Measurements from ENCODE around the gene HCFC1R1. TPM values are rescaled to one million over a fixed set of nuclear protein-coding genes. Genes with fewer than 3 reads are reported as not detected.

HCFC1R1 gene
- polyA plus RNA-seq, 1 of the 3 experiments (the other 2 are of a cell fraction), result 54.9 TPM

DNA sequence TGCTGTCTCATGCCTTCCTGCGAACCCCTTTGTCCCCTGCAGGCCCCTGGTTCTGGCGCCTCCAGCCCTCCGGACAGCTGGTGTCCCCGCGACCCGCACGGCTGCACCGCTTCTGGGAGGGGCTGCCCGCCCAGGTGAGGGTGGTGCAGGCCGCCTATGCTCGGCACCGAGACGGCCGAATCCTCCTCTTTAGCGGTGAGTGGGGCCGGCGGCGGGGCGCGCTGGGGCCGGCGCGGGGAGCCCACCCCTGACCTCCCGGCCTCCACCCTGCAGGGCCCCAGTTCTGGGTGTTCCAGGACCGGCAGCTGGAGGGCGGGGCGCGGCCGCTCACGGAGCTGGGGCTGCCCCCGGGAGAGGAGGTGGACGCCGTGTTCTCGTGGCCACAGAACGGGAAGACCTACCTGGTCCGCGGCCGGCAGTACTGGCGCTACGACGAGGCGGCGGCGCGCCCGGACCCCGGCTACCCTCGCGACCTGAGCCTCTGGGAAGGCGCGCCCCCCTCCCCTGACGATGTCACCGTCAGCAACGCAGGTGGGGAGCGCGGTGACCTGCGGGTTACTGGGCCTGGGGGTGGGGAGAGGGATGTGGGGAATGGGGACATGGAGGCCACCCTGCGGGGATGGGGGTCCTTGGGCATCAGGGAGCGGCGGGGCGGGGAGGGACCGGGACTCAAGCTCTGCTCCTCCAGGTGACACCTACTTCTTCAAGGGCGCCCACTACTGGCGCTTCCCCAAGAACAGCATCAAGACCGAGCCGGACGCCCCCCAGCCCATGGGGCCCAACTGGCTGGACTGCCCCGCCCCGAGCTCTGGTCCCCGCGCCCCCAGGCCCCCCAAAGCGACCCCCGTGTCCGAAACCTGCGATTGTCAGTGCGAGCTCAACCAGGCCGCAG, 34.6 kb upstream of the HCFC1R1 start:
- H3K9me3 ChIP-seq, result no peaks in the 10 kb centered on the region
- no peaks in the 10 kb centered on the region for H4K20me1 ChIP-seq (ENCODE audit: insufficient read depth)
- ChIA-PET POLR2A (interaction anchor here (1.3 to 2.0 kb wide), 2 partner anchors 10 to 71 kb away, joined by 3 to 6 read pairs; no protein-coding TSS in a partner anchor), CTCF (interaction anchor here (0.6 to 4.1 kb wide), 44 partner anchors 9 to 130 kb away, joined by 3 to 63 read pairs (median 8); partner anchors contain the start of genes CLDN6, HCFC1R1, MMP25 and OR1F1)
- no peaks in the 10 kb centered on the region for H3K36me3 ChIP-seq (replicated peaks in 1 of 2; ENCODE audit: control insufficient read depth in 1 of 2, insufficient read depth in 2 of 2, low read length in 1 of 2)
- H3K9me2 ChIP-seq, result no peaks in the 10 kb centered on the region
- H3K27me3 ChIP-seq (ENCODE audit: insufficient read depth), result no peaks in the 10 kb centered on the region
- DNase-seq, result peak; percentile 57
- H2AFZ ChIP-seq (ENCODE audit: low read depth), result peak overlapping the region; percentile 85
- H3K9ac ChIP-seq, result peak overlapping the region; percentile 84
- no peaks in the 10 kb centered on the region for H3K79me2 ChIP-seq (ENCODE audit: insufficient read depth)
- H3K4me3 ChIP-seq (ENCODE audit: low read depth in 2 of 2, low read length in 1 of 2), result peak overlapping the region; percentile 70 to 87
- H3K4me1 ChIP-seq (ENCODE audit: control insufficient read depth in 1 of 2, insufficient read depth in 2 of 2, low read depth in 1 of 2, low read length in 1 of 2), result peaks cover 0 to 12% of the 10 kb centered on the region in 2 experiments; a peak in 1 of 4 replicates
- H3K27ac ChIP-seq (ENCODE audit: low read depth in 2 of 2, low read length in 1 of 2), result peak overlapping the region in 1 of 2 experiments; percentile 68; a peak in 1 of 4 replicates
- WGBS (ENCODE audit: low lambda C conversion rate), result 6% methylated on average over 27 of the region's 77 CpGs
- peak overlapping the region; percentile 99 for H3K4me2 ChIP-seq
- TF ChIP-seq, protein P1, sequence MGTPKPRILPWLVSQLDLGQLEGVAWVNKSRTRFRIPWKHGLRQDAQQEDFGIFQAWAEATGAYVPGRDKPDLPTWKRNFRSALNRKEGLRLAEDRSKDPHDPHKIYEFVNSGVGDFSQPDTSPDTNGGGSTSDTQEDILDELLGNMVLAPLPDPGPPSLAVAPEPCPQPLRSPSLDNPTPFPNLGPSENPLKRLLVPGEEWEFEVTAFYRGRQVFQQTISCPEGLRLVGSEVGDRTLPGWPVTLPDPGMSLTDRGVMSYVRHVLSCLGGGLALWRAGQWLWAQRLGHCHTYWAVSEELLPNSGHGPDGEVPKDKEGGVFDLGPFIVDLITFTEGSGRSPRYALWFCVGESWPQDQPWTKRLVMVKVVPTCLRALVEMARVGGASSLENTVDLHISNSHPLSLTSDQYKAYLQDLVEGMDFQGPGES (IDR thresholded peaks at IDR 0.05; ENCODE audit: low read depth, low read length), result no peak
- TF ChIP-seq TAF1 (IDR thresholded peaks at IDR 0.05; ENCODE audit: borderline replicate concordance, low read depth, low read length) (no peak), JUND (IDR thresholded peaks at IDR 0.05) (no peak), RCOR1 (IDR thresholded peaks at IDR 0.05; ENCODE audit: low read length) (no peak), MEF2A (IDR thresholded peaks at IDR 0.05; ENCODE audit: borderline replicate concordance, low read depth) (no peak), SMC3 (IDR thresholded peaks at IDR 0.05; ENCODE audit: low read depth, low read length) (no peak), FOXJ3 (CRISPR knock-in tag; IDR thresholded peaks at IDR 0.05) (no peak), EZH2phosphoT487 (IDR thresholded peaks at IDR 0.05; ENCODE audit: borderline replicate concordance, low read depth) (no peak), MXI1 (IDR thresholded peaks at IDR 0.05; ENCODE audit: low read depth, low read length) (no peak), RXRA (IDR thresholded peaks at IDR 0.05; ENCODE audit: borderline replicate concordance, low read depth) (no peak), SIN3A (IDR thresholded peaks at IDR 0.05; ENCODE audit: borderline replicate concordance, low read depth, low read length) (no peak), FOSL2 (IDR thresholded peaks at IDR 0.05; ENCODE audit: borderline replicate concordance, low read depth) (no peak), TCF12 (IDR thresholded peaks at IDR 0.05) (no peak)
- TF ChIP-seq, protein P2, sequence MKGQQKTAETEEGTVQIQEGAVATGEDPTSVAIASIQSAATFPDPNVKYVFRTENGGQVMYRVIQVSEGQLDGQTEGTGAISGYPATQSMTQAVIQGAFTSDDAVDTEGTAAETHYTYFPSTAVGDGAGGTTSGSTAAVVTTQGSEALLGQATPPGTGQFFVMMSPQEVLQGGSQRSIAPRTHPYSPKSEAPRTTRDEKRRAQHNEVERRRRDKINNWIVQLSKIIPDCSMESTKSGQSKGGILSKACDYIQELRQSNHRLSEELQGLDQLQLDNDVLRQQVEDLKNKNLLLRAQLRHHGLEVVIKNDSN (IDR thresholded peaks at IDR 0.05; ENCODE audit: borderline replicate concordance, low read depth), result no peak
- TF ChIP-seq, protein P3, sequence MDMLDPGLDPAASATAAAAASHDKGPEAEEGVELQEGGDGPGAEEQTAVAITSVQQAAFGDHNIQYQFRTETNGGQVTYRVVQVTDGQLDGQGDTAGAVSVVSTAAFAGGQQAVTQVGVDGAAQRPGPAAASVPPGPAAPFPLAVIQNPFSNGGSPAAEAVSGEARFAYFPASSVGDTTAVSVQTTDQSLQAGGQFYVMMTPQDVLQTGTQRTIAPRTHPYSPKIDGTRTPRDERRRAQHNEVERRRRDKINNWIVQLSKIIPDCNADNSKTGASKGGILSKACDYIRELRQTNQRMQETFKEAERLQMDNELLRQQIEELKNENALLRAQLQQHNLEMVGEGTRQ (IDR thresholded peaks at IDR 0.05; ENCODE audit: borderline replicate concordance, low read depth, low read length), result no peak
- TF ChIP-seq, protein P4, sequence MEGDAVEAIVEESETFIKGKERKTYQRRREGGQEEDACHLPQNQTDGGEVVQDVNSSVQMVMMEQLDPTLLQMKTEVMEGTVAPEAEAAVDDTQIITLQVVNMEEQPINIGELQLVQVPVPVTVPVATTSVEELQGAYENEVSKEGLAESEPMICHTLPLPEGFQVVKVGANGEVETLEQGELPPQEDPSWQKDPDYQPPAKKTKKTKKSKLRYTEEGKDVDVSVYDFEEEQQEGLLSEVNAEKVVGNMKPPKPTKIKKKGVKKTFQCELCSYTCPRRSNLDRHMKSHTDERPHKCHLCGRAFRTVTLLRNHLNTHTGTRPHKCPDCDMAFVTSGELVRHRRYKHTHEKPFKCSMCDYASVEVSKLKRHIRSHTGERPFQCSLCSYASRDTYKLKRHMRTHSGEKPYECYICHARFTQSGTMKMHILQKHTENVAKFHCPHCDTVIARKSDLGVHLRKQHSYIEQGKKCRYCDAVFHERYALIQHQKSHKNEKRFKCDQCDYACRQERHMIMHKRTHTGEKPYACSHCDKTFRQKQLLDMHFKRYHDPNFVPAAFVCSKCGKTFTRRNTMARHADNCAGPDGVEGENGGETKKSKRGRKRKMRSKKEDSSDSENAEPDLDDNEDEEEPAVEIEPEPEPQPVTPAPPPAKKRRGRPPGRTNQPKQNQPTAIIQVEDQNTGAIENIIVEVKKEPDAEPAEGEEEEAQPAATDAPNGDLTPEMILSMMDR (IDR thresholded peaks at IDR 0.05), result no peak
- TF ChIP-seq, protein P5, sequence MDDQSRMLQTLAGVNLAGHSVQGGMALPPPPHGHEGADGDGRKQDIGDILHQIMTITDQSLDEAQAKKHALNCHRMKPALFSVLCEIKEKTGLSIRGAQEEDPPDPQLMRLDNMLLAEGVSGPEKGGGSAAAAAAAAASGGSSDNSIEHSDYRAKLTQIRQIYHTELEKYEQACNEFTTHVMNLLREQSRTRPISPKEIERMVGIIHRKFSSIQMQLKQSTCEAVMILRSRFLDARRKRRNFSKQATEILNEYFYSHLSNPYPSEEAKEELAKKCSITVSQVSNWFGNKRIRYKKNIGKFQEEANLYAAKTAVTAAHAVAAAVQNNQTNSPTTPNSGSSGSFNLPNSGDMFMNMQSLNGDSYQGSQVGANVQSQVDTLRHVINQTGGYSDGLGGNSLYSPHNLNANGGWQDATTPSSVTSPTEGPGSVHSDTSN (IDR thresholded peaks at IDR 0.05), result no peak
- TF ChIP-seq, protein P6, sequence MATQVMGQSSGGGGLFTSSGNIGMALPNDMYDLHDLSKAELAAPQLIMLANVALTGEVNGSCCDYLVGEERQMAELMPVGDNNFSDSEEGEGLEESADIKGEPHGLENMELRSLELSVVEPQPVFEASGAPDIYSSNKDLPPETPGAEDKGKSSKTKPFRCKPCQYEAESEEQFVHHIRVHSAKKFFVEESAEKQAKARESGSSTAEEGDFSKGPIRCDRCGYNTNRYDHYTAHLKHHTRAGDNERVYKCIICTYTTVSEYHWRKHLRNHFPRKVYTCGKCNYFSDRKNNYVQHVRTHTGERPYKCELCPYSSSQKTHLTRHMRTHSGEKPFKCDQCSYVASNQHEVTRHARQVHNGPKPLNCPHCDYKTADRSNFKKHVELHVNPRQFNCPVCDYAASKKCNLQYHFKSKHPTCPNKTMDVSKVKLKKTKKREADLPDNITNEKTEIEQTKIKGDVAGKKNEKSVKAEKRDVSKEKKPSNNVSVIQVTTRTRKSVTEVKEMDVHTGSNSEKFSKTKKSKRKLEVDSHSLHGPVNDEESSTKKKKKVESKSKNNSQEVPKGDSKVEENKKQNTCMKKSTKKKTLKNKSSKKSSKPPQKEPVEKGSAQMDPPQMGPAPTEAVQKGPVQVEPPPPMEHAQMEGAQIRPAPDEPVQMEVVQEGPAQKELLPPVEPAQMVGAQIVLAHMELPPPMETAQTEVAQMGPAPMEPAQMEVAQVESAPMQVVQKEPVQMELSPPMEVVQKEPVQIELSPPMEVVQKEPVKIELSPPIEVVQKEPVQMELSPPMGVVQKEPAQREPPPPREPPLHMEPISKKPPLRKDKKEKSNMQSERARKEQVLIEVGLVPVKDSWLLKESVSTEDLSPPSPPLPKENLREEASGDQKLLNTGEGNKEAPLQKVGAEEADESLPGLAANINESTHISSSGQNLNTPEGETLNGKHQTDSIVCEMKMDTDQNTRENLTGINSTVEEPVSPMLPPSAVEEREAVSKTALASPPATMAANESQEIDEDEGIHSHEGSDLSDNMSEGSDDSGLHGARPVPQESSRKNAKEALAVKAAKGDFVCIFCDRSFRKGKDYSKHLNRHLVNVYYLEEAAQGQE (IDR thresholded peaks at IDR 0.05; ENCODE audit: low read depth, low read length), result no peak
- TF ChIP-seq, protein P7, sequence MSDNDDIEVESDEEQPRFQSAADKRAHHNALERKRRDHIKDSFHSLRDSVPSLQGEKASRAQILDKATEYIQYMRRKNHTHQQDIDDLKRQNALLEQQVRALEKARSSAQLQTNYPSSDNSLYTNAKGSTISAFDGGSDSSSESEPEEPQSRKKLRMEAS (IDR thresholded peaks at IDR 0.05; ENCODE audit: low read depth), result no peak
- H3F3A ChIP-seq (replicated peaks; ENCODE audit: insufficient read depth), result no peaks in the 10 kb centered on the region
